K562 (cell line): Measurements from ENCODE around the gene SDC1. TPM values are rescaled to one million over a fixed set of nuclear protein-coding genes. Genes with fewer than 3 reads are reported as not detected.

Source experiments
- BCL6 ChIP-seq: fragments of 250-450 bp; sonication (Bioruptor Pico); IDR thresholded peaks from 2 replicates; pipeline ENCODE4 v1.4.0; 2020
- IRF2 ChIP-seq: sonication (generic); formaldehyde crosslinking; IDR thresholded peaks from 2 replicates; pipeline ENCODE4 v1.8.1; 2022; ENCODE audit warnings: mild to moderate bottlenecking, missing genetic modification reagents
- NR2C1 ChIP-seq, 2 experiments: fragments of 450-650 bp; IDR thresholded peaks; 2 replicates each; pipeline ENCODE4 v1.6.1; 2017; ENCODE audit warnings: mild to moderate bottlenecking in 2 of 2, antibody characterized with exemption in 1 of 2, inconsistent platforms in 1 of 2, missing compliant biosample characterization in 1 of 2, missing genetic modification characterization in 1 of 2
- RHOXF2B ChIP-seq: fragments of 250-450 bp; sonication (Bioruptor Pico); conservative IDR thresholded peaks from 2 replicates; pipeline ENCODE4 v1.5.1; 2021
- SRSF7 ChIP-seq: fragments of 200-400 bp; formaldehyde crosslinking; optimal IDR thresholded peaks from 2 replicates; pipeline ENCODE3; 2017; ENCODE audit warnings: mild to moderate bottlenecking, low read depth, low read length
- UBTF ChIP-seq, 2 experiments: IDR thresholded peaks; 2 replicates each; pipeline ENCODE4 v1.6.1; 2012; ENCODE audit warnings: improper control_type of control experiment in 2 of 2, low read depth in 2 of 2, low read length in 2 of 2, borderline replicate concordance in 1 of 2
- ZNF354B ChIP-seq: fragments of 250-450 bp; sonication (Bioruptor Pico); IDR thresholded peaks from 2 replicates; pipeline ENCODE4 v1.4.0; 2020
- ZNF407 ChIP-seq: fragments of 450-650 bp; IDR thresholded peaks from 2 replicates; pipeline ENCODE4 v1.6.1; 2016; ENCODE audit warnings: low read depth
- ZNF592 ChIP-seq: fragments of 450-650 bp; IDR thresholded peaks from 2 replicates; pipeline ENCODE4 v1.6.1; 2017; ENCODE audit warnings: antibody characterized with exemption, mild to moderate bottlenecking
- polyA plus RNA-seq, 8 experiments: library from polyadenylated mRNA; depleted of rRNA in 4 of 8; stranded (reverse) in 5 of 8; unstranded in 3 of 8; fragments of >200 nt; fragmentation: Nextera tagmentation in 2 of 8; fragmentation: Illumina TruSeq in 1 of 8; extraction: Ambion mirVana in 2 of 8; extraction: Trizol in 1 of 8; gene quantifications; 2 replicates each; pipeline versions ENCODE4 v1.2.1 to v1.2.3, GENCODE V29; 2011 to 2014; ENCODE audit warnings: inconsistent platforms in 1 of 8, missing spikeins in 1 of 8
- total RNA-seq, 7 experiments: library from RNA; depleted of rRNA in 6 of 7; stranded (reverse); fragments of >200 nt in 6 of 7; fragmentation: Illumina TruSeq in 2 of 7; extraction: Trizol in 2 of 7; gene quantifications; 2 replicates each; pipeline versions ENCODE4 v1.2.1 to v1.2.3, GENCODE V29; 2011 to 2021; ENCODE audit warnings: low replicate concordance in 1 of 7

The SDC1 gene
- total and polyA plus RNA-seq, 9 of the 15 experiments (the other 6 are each of a cell fraction or from before 2014, with no cell fraction given), result 0.06 to 2.7 (median 0.49) TPM

- no peak for TF ChIP-seq ZNF354B (CRISPR knock-in tag)
- TF ChIP-seq IRF2 (CRISPR knock-in tag), result no peak
- TF ChIP-seq ZNF592, result peak; percentile 65; the same call in 1 of the 2 replicates
- no peak for TF ChIP-seq ZNF407
- no peak for TF ChIP-seq NR2C1 (IDR thresholded peaks at IDR 0.05)
- no peak for TF ChIP-seq NR2C1 (tag; IDR thresholded peaks at IDR 0.05)
- no peak for TF ChIP-seq RHOXF2B (CRISPR knock-in tag)
- TF ChIP-seq SRSF7, result no peak
- no peak for TF ChIP-seq BCL6 (CRISPR knock-in tag)
- peak in 1 of 2 experiments; percentile 66; a peak in 1 of 4 replicates for TF ChIP-seq UBTF (IDR thresholded peaks at IDR 0.05; ENCODE audit: borderline replicate concordance in 1 of 2, low read depth in 2 of 2, low read length in 2 of 2)
These were observed 42.5 kb downstream of the SDC1 start (continued) for GRCh38 chr2:20182241-20182931.
